Measurements from ENCODE around the gene PWWP2A. TPM values are rescaled to one million over a fixed set of nuclear protein-coding genes. Genes with fewer than 3 reads are reported as not detected.

The PWWP2A gene
- total RNA-seq, 1 donor = 26.8 TPM

GRCh38 chr5:160061770-160062169 is 57.5 kb downstream of the PWWP2A start:
- no peaks in the 10 kb centered on the region for H3K4me1 ChIP-seq (ENCODE audit: insufficient read depth, low read length)
- H3K4me2 ChIP-seq (ENCODE audit: insufficient read depth, low read length) = no peak overlapping the region
- H3K9me3 ChIP-seq (ENCODE audit: low read depth, low read length) = no peaks in the 10 kb centered on the region
- no peak overlapping the region for H3K4me3 ChIP-seq (ENCODE audit: insufficient read depth, low read length)
- no peak for DNase-seq (ENCODE audit: insufficient read length, low spot score, missing footprints)
- no peaks in the 10 kb centered on the region for H4K20me1 ChIP-seq (ENCODE audit: insufficient read depth, low read length)
- no peak overlapping the region for H2AFZ ChIP-seq (ENCODE audit: low read length)
- no peak for TF ChIP-seq CTCF (IDR thresholded peaks at IDR 0.05; ENCODE audit: extremely low read depth, low read depth, low read length)
- H3K79me2 ChIP-seq (ENCODE audit: insufficient read depth, low read length) = no peaks in the 10 kb centered on the region
- no peak overlapping the region for H3K27ac ChIP-seq (ENCODE audit: low read depth, low read length)
- no peaks in the 10 kb centered on the region for H3K27me3 ChIP-seq (ENCODE audit: insufficient read depth, low read length)
- peaks cover 29% of the 10 kb centered on the region for H3K36me3 ChIP-seq (ENCODE audit: insufficient read depth, low read length)

GRCh38 chr5:160060001-160060400 is 59.2 kb downstream of the PWWP2A start:
- H3K36me3 ChIP-seq (ENCODE audit: insufficient read depth, low read length) = peaks cover 37% of the 10 kb centered on the region
- H3K4me2 ChIP-seq (ENCODE audit: insufficient read depth, low read length) = no peak overlapping the region
- no peak for DNase-seq (ENCODE audit: insufficient read length, low spot score, missing footprints)
- no peaks in the 10 kb centered on the region for H3K79me2 ChIP-seq (ENCODE audit: insufficient read depth, low read length)
- no peaks in the 10 kb centered on the region for H3K9me3 ChIP-seq (ENCODE audit: low read depth, low read length)
- H3K27me3 ChIP-seq (ENCODE audit: insufficient read depth, low read length) = no peaks in the 10 kb centered on the region
- H3K4me3 ChIP-seq (ENCODE audit: insufficient read depth, low read length) = no peak overlapping the region
- H3K4me1 ChIP-seq (ENCODE audit: insufficient read depth, low read length) = no peaks in the 10 kb centered on the region
- H3K27ac ChIP-seq (ENCODE audit: low read depth, low read length) = no peak overlapping the region
- H4K20me1 ChIP-seq (ENCODE audit: insufficient read depth, low read length) = no peaks in the 10 kb centered on the region
- no peak overlapping the region for H2AFZ ChIP-seq (ENCODE audit: low read length)
- no peak for TF ChIP-seq CTCF (IDR thresholded peaks at IDR 0.05; ENCODE audit: extremely low read depth, low read depth, low read length)

GRCh38 chr5:160057256-160057655 is 62.0 kb downstream of the PWWP2A start:
- TF ChIP-seq CTCF (IDR thresholded peaks at IDR 0.05; ENCODE audit: extremely low read depth, low read depth, low read length) = no peak
- Histone ChIP-seq H3K4me2 (ENCODE audit: insufficient read depth, low read length) (no peak overlapping the region), H2AFZ (ENCODE audit: low read length) (no peak overlapping the region), H3K79me2 (ENCODE audit: insufficient read depth, low read length) (no peaks in the 10 kb centered on the region), H3K27ac (ENCODE audit: low read depth, low read length) (no peak overlapping the region), H3K36me3 (ENCODE audit: insufficient read depth, low read length) (peaks cover 46% of the 10 kb centered on the region), H3K4me3 (ENCODE audit: insufficient read depth, low read length) (no peak overlapping the region), H3K4me1 (ENCODE audit: insufficient read depth, low read length) (peaks cover 14% of the 10 kb centered on the region), H4K20me1 (ENCODE audit: insufficient read depth, low read length) (no peaks in the 10 kb centered on the region), H3K9me3 (ENCODE audit: low read depth, low read length) (no peaks in the 10 kb centered on the region), H3K27me3 (ENCODE audit: insufficient read depth, low read length) (no peaks in the 10 kb centered on the region)
- DNase-seq (ENCODE audit: insufficient read length, low spot score, missing footprints) = no peak

- Histone ChIP-seq H3K36me3 (ENCODE audit: insufficient read depth, low read length) (peaks cover 56% of the 10 kb centered on the region), H3K4me2 (ENCODE audit: insufficient read depth, low read length) (no peak overlapping the region), H3K27ac (ENCODE audit: low read depth, low read length) (peak overlapping the region; percentile 19), H3K9me3 (ENCODE audit: low read depth, low read length) (no peaks in the 10 kb centered on the region), H3K79me2 (ENCODE audit: insufficient read depth, low read length) (no peaks in the 10 kb centered on the region), H2AFZ (ENCODE audit: low read length) (no peak overlapping the region), H4K20me1 (ENCODE audit: insufficient read depth, low read length) (no peaks in the 10 kb centered on the region), H3K27me3 (ENCODE audit: insufficient read depth, low read length) (no peaks in the 10 kb centered on the region), H3K4me1 (ENCODE audit: insufficient read depth, low read length) (peaks cover 14% of the 10 kb centered on the region), H3K4me3 (ENCODE audit: insufficient read depth, low read length) (no peak overlapping the region)
- DNase-seq (ENCODE audit: insufficient read length, low spot score, missing footprints) = peak; percentile 66
- no peak for TF ChIP-seq CTCF (IDR thresholded peaks at IDR 0.05; ENCODE audit: extremely low read depth, low read depth, low read length)
Measured at GRCh38 chr5:160054831-160055230, 64.4 kb downstream of the PWWP2A start.
